IPS DF 4.7 (cell line): ENCODE data around the gene ILDR1.
"Not testable (repeated sequence)": the region's sequence is repeated elsewhere in the genome, so short reads cannot be mapped to it uniquely, and the experiment has no call there.

Source experiments
- DNase-seq: peaks from one replicate; pipeline ENCODE4 v3.0.0-alpha.2; 2013; ENCODE audit warnings: low spot score; ENCODE audit errors: extremely low read depth

Gene ILDR1

GRCh38 chr3:121948641-121949040, 73.4 kb downstream of the ILDR1 start:
- DNase-seq, result no peak

GRCh38 chr3:121943431-121943830, 78.6 kb downstream of the ILDR1 start:
- no peak for DNase-seq

- no peak for DNase-seq
Observed at GRCh38 chr3:121942116-121942786, 79.8 kb downstream of the ILDR1 start.

- DNase-seq, result no peak
Observed at GRCh38 chr3:121941592-121941991, 80.5 kb downstream of the ILDR1 start.

- not testable (repeated sequence) for DNase-seq
Observed at GRCh38 chr3:121938141-121938855, 83.7 kb downstream of the ILDR1 start.
